Astrocyte of the spinal cord (primary cell): ENCODE results near the gene KY.

Experiments used
- DNase-seq: peaks from one replicate; pipeline ENCODE4 v3.0.0; 2011; ENCODE audit warnings: low read depth, low spot score
- H3K4me3 ChIP-seq: 2 replicates; pipeline ENCODE4 v1.5.1; 2011; ENCODE audit warnings: low read depth, mild to moderate bottlenecking, low read length, moderate library complexity
- CTCF ChIP-seq: IDR thresholded peaks from 2 replicates; pipeline ENCODE4 v1.5.1; 2012; ENCODE audit warnings: low read depth, mild to moderate bottlenecking, low read length, inconsistent platforms
- in situ Hi-C: cut with HindIII; loops from 2 replicates; pipeline ENCODE4 v1.10.0; 2017; ENCODE audit warnings: low sequenced_read_pairs

Gene KY

GRCh38 chr3:134609821-134610431, 40.9 kb downstream of the KY start:
- DNase-seq: no peak
- H3K4me3 ChIP-seq: no peak overlapping the region
- TF ChIP-seq CTCF: no peak
- in situ Hi-C loops: no loop called here

- DNase-seq: no peak
- TF ChIP-seq CTCF: no peak
- no peak overlapping the region for H3K4me3 ChIP-seq
- in situ Hi-C loops: no loop called here
Measured at GRCh38 chr3:134608771-134609435, 41.9 kb downstream of the KY start.

GRCh38 chr3:134608023-134608770, 42.6 kb downstream of the KY start:
- no peak overlapping the region for H3K4me3 ChIP-seq
- TF ChIP-seq CTCF: no peak
- DNase-seq: no peak
- in situ Hi-C loops: no loop called here

- no peak for TF ChIP-seq CTCF
- H3K4me3 ChIP-seq: no peak overlapping the region
- no peak for DNase-seq
- in situ Hi-C loops: no loop called here
Measured at GRCh38 chr3:134607054-134608022, 43.5 kb downstream of the KY start.

GRCh38 chr3:134606033-134607025, 44.5 kb downstream of the KY start:
- no peak for TF ChIP-seq CTCF
- in situ Hi-C loops: no loop called here
- DNase-seq: no peak
- H3K4me3 ChIP-seq: no peak overlapping the region
